Stomach (tissue), 4 donors: ENCODE data around the gene UBAP2L.
"Not testable (repeated sequence)": the region's sequence is repeated elsewhere in the genome, so short reads cannot be mapped to it uniquely, and the experiment has no call there.

Source experiments
- CTCF ChIP-seq, 7 experiments: fragments of 450-650 bp in 4 of 7; fragments of 200-600 bp in 3 of 7; sonication (generic) in 3 of 7; IDR thresholded peaks; one replicate each; pipeline ENCODE4 v1.5.1; 2016 to 2019; ENCODE audit warnings: antibody characterized with exemption in 7 of 7, control low read depth in 2 of 7, mild to moderate bottlenecking in 1 of 7
- EP300 ChIP-seq: sonication (generic); formaldehyde crosslinking; IDR thresholded peaks from one replicate; pipeline ENCODE4 v1.6.1; 2017; ENCODE audit warnings: antibody characterized with exemption
- POLR2A ChIP-seq, 4 donors: fragments of 450-650 bp; IDR thresholded peaks; one replicate each; pipeline ENCODE4 v1.6.1; 2016; ENCODE audit warnings: antibody characterized with exemption in 4 of 4, control low read depth in 2 of 4, mild to moderate bottlenecking in 1 of 4, moderate library complexity in 1 of 4
- POLR2AphosphoS5 ChIP-seq, 3 donors: sonication (generic); formaldehyde crosslinking; IDR thresholded peaks; one replicate each; pipeline ENCODE4 v1.6.1; 2016; ENCODE audit warnings: antibody characterized with exemption in 3 of 3

GRCh38 chr1:154309136-154309535, 88.4 kb downstream of the UBAP2L start:
- not testable (repeated sequence) for TF ChIP-seq POLR2A (IDR thresholded peaks at IDR 0.05); CTCF (IDR thresholded peaks at IDR 0.05); EP300; POLR2AphosphoS5 (IDR thresholded peaks at IDR 0.05)
